A673 (cell line): ENCODE data around the gene GSG1L.
"Not testable (repeated sequence)": the region's sequence is repeated elsewhere in the genome, so short reads cannot be mapped to it uniquely, and the experiment has no call there.

Experiments
- EZH2 ChIP-seq: fragments of 200-600 bp; sonication (generic); IDR thresholded peaks from 2 replicates; pipeline ENCODE4 v1.6.1; 2017; ENCODE audit warnings: borderline replicate concordance, low read depth, mild to moderate bottlenecking, mixed read lengths, antibody characterized with exemption, low read length; ENCODE audit not compliant: poor library complexity, severe bottlenecking
- TF ChIP-seq, protein P1 (sequence below): fragments of 300-800, 200-600 bp; sonication (generic); conservative IDR thresholded peaks from 2 replicates; pipeline ENCODE4 v1.5.1; 2017; ENCODE audit warnings: low read depth, mild to moderate bottlenecking, antibody characterized with exemption, low read length, moderate library complexity, mixed read lengths

DNA sequence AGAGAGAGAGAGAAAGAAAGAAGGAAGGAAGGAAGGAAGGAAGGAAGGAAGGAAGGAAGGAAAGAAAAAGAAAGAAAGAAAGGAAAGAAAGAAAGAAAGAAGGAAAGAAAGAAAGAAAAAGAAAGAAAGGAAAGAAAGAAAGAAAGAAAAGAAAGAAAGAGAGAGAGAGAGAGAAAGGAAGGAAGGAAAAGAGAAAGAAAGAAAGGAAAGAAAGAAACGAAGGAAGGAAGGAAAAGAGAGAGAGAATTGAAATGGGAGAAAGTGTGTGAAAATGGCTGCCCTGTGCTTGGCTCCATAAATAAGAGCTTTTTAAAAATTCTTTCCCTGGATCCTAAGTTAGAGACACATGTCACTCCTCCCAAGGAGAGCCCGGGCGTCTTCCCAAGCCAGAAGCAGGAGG, 83.8 kb downstream of the GSG1L start:
- TF ChIP-seq, protein P1, sequence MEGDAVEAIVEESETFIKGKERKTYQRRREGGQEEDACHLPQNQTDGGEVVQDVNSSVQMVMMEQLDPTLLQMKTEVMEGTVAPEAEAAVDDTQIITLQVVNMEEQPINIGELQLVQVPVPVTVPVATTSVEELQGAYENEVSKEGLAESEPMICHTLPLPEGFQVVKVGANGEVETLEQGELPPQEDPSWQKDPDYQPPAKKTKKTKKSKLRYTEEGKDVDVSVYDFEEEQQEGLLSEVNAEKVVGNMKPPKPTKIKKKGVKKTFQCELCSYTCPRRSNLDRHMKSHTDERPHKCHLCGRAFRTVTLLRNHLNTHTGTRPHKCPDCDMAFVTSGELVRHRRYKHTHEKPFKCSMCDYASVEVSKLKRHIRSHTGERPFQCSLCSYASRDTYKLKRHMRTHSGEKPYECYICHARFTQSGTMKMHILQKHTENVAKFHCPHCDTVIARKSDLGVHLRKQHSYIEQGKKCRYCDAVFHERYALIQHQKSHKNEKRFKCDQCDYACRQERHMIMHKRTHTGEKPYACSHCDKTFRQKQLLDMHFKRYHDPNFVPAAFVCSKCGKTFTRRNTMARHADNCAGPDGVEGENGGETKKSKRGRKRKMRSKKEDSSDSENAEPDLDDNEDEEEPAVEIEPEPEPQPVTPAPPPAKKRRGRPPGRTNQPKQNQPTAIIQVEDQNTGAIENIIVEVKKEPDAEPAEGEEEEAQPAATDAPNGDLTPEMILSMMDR, result not testable (repeated sequence)
- TF ChIP-seq EZH2, result not testable (repeated sequence)
